ENCODE measurements around the gene ATG13.

ATG13 gene

GRCh38 chr11:46632502-46632901 lies 15.1 kb downstream of the ATG13 start:
- peaks cover 6% of the 10 kb centered on the region; the same call in 1 of the 2 replicates for H3K79me2 ChIP-seq (ENCODE audit: low read length)
- H2AFZ ChIP-seq (ENCODE audit: low read length): no peak overlapping the region
- no peak for DNase-seq
- no peak overlapping the region for H3K9ac ChIP-seq (ENCODE audit: low read length)
- no peak overlapping the region for H3K4me2 ChIP-seq (ENCODE audit: low read depth, low read length)
- H4K20me1 ChIP-seq (ENCODE audit: insufficient read depth, low read length): no peaks in the 10 kb centered on the region
- no peak overlapping the region for H3K27ac ChIP-seq (ENCODE audit: low read length)
- H3K36me3 ChIP-seq (replicated peaks; ENCODE audit: insufficient read depth, low read length): no peaks in the 10 kb centered on the region; the same call in 1 of the 2 replicates
- H3K9me2 ChIP-seq (replicated peaks; ENCODE audit: insufficient read depth, low read length): no peaks in the 10 kb centered on the region
- H3K4me3 ChIP-seq (ENCODE audit: low read length): no peak overlapping the region
- H3K4me1 ChIP-seq (ENCODE audit: low read length): no peaks in the 10 kb centered on the region
- H3K9me3 ChIP-seq (replicated peaks; ENCODE audit: insufficient read depth, low read length): no peaks in the 10 kb centered on the region
- no peaks in the 10 kb centered on the region for H3F3A ChIP-seq (ENCODE audit: insufficient read depth, low read length)
- TF ChIP-seq EZH2phosphoT487 (IDR thresholded peaks at IDR 0.05; ENCODE audit: low read length) (no peak), EZH2 (optimal IDR thresholded peaks at IDR 0.05; ENCODE audit: low read depth, low read length) (no peak)
- TF ChIP-seq, protein P1, sequence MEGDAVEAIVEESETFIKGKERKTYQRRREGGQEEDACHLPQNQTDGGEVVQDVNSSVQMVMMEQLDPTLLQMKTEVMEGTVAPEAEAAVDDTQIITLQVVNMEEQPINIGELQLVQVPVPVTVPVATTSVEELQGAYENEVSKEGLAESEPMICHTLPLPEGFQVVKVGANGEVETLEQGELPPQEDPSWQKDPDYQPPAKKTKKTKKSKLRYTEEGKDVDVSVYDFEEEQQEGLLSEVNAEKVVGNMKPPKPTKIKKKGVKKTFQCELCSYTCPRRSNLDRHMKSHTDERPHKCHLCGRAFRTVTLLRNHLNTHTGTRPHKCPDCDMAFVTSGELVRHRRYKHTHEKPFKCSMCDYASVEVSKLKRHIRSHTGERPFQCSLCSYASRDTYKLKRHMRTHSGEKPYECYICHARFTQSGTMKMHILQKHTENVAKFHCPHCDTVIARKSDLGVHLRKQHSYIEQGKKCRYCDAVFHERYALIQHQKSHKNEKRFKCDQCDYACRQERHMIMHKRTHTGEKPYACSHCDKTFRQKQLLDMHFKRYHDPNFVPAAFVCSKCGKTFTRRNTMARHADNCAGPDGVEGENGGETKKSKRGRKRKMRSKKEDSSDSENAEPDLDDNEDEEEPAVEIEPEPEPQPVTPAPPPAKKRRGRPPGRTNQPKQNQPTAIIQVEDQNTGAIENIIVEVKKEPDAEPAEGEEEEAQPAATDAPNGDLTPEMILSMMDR (IDR thresholded peaks at IDR 0.05; ENCODE audit: low read length): no peak
- H3K27me3 ChIP-seq (replicated peaks; ENCODE audit: insufficient read depth, low read length): no peaks in the 10 kb centered on the region

- no peaks in the 10 kb centered on the region for H4K20me1 ChIP-seq (ENCODE audit: insufficient read depth, low read length)
- H3K79me2 ChIP-seq (ENCODE audit: low read length): peaks cover 6% of the 10 kb centered on the region; the same call in 1 of the 2 replicates
- no peaks in the 10 kb centered on the region; the same call in 1 of the 2 replicates for H3K36me3 ChIP-seq (replicated peaks; ENCODE audit: insufficient read depth, low read length)
- no peak overlapping the region for H3K4me3 ChIP-seq (ENCODE audit: low read length)
- H3K9ac ChIP-seq (ENCODE audit: low read length): no peak overlapping the region
- H3K4me2 ChIP-seq (ENCODE audit: low read depth, low read length): no peak overlapping the region
- no peaks in the 10 kb centered on the region for H3K9me2 ChIP-seq (replicated peaks; ENCODE audit: insufficient read depth, low read length)
- no peak for TF ChIP-seq EZH2phosphoT487 (IDR thresholded peaks at IDR 0.05; ENCODE audit: low read length)
- no peaks in the 10 kb centered on the region for H3F3A ChIP-seq (ENCODE audit: insufficient read depth, low read length)
- DNase-seq: no peak
- no peak overlapping the region for H3K27ac ChIP-seq (ENCODE audit: low read length)
- H3K9me3 ChIP-seq (replicated peaks; ENCODE audit: insufficient read depth, low read length): no peaks in the 10 kb centered on the region
- H3K27me3 ChIP-seq (replicated peaks; ENCODE audit: insufficient read depth, low read length): no peaks in the 10 kb centered on the region
- H2AFZ ChIP-seq (ENCODE audit: low read length): no peak overlapping the region
- no peaks in the 10 kb centered on the region for H3K4me1 ChIP-seq (ENCODE audit: low read length)
Measured at GRCh38 chr11:46633291-46634217, 16.2 kb downstream of the ATG13 start.

- H3K4me2 ChIP-seq (ENCODE audit: low read depth, low read length): no peak overlapping the region
- DNase-seq: no peak
- H3K9me2 ChIP-seq (replicated peaks; ENCODE audit: insufficient read depth, low read length): no peaks in the 10 kb centered on the region
- no peaks in the 10 kb centered on the region for H3K27me3 ChIP-seq (replicated peaks; ENCODE audit: insufficient read depth, low read length)
- H3K36me3 ChIP-seq (replicated peaks; ENCODE audit: insufficient read depth, low read length): no peaks in the 10 kb centered on the region
- H2AFZ ChIP-seq (ENCODE audit: low read length): no peak overlapping the region
- TF ChIP-seq EZH2 (optimal IDR thresholded peaks at IDR 0.05; ENCODE audit: low read depth, low read length) (no peak), EZH2phosphoT487 (IDR thresholded peaks at IDR 0.05; ENCODE audit: low read length) (no peak)
- TF ChIP-seq, protein P1 (IDR thresholded peaks at IDR 0.05; ENCODE audit: low read length): no peak
- H3K27ac ChIP-seq (ENCODE audit: low read length): no peak overlapping the region
- H3K4me1 ChIP-seq (ENCODE audit: low read length): no peaks in the 10 kb centered on the region
- H3K9me3 ChIP-seq (replicated peaks; ENCODE audit: insufficient read depth, low read length): no peaks in the 10 kb centered on the region
- no peaks in the 10 kb centered on the region for H3F3A ChIP-seq (ENCODE audit: insufficient read depth, low read length)
- no peak overlapping the region for H3K4me3 ChIP-seq (ENCODE audit: low read length)
- H3K79me2 ChIP-seq (ENCODE audit: low read length): no peaks in the 10 kb centered on the region
- H4K20me1 ChIP-seq (ENCODE audit: insufficient read depth, low read length): no peaks in the 10 kb centered on the region
- H3K9ac ChIP-seq (ENCODE audit: low read length): no peak overlapping the region
Measured at GRCh38 chr11:46635557-46636139, 18.3 kb downstream of the ATG13 start.

All from MM.1S (cell line).